Adrenal gland (tissue), 5 donors: ENCODE results near the gene MTFR1L.

Experiments used
- POLR2A ChIP-seq, 2 donors: fragments of 450-650 bp; IDR thresholded peaks; one replicate each; pipeline ENCODE4 v1.6.1; 2017; ENCODE audit warnings: antibody characterized with exemption in 2 of 2, mild to moderate bottlenecking in 2 of 2, moderate library complexity in 1 of 2
- TF ChIP-seq, protein P1 (sequence below), 6 experiments: fragments of 450-650 bp in 4 of 6; fragments of 200-600 bp in 2 of 6; sonication (generic) in 1 of 6; IDR thresholded peaks; 1 replicate in 5 of 6; 2 replicates in 1 of 6; pipeline versions ENCODE4 v1.5.1 to v1.8.0; 2016 to 2021; ENCODE audit warnings: antibody characterized with exemption in 6 of 6, mild to moderate bottlenecking in 2 of 6, moderate library complexity in 1 of 6
- donor health status: DM: no; HTN: no; CAD: no.

DNA sequence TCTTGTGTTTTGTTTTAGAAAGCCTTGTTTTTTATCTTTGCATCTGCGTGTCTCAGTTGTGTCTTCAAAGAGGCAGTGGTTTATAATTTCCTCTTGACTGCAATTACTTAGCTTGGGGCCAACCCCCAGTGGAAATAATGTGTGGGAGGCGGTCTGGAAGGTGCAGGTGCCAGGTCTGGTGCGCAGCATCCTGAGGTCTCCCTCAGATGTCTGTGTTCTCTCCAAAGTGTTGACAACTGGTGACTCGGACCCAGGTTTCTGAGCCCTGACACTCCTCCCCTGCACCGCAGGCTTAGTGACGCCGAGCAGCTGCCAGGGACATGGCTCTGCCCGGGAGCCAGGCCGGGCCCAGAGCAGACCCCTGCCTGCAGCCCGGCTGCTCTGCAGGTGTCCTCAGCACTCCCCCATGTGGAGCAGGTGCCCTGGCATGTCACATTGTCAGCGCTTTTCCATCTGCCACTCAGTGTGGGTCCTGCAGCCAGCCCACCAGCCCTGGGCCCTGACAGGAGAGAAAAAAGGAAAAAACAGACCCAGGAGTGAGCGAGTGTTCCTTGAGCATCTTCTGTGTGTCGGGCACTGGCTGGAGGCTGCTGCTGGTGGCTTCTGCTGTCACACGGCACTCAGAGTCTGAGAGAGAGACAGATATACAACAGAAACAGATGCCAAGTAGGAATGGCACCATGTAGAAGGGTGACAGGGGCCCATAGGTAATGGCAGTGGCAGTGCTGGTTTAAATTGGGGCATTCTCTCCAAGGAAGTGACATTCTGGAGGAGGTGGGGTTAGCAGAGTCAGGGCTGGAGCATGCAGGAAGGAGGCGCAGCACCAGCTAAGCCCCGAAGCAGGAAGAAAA, 44.6 kb upstream of the MTFR1L start:
- TF ChIP-seq, protein P1, sequence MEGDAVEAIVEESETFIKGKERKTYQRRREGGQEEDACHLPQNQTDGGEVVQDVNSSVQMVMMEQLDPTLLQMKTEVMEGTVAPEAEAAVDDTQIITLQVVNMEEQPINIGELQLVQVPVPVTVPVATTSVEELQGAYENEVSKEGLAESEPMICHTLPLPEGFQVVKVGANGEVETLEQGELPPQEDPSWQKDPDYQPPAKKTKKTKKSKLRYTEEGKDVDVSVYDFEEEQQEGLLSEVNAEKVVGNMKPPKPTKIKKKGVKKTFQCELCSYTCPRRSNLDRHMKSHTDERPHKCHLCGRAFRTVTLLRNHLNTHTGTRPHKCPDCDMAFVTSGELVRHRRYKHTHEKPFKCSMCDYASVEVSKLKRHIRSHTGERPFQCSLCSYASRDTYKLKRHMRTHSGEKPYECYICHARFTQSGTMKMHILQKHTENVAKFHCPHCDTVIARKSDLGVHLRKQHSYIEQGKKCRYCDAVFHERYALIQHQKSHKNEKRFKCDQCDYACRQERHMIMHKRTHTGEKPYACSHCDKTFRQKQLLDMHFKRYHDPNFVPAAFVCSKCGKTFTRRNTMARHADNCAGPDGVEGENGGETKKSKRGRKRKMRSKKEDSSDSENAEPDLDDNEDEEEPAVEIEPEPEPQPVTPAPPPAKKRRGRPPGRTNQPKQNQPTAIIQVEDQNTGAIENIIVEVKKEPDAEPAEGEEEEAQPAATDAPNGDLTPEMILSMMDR (IDR thresholded peaks at IDR 0.05) = no peak
- no peak for TF ChIP-seq POLR2A (IDR thresholded peaks at IDR 0.05)
